HG02571 (cell line): Measurements from ENCODE around the gene IL17REL.

ENCODE experiments used
- ATAC-seq: cut with Tn5 transposase; IDR thresholded peaks from one replicate; pipeline ENCODE4 v1.9.1; 2021; ENCODE audit warnings: mild to moderate bottlenecking, moderate library complexity; ENCODE audit not compliant: unreplicated experiment

The IL17REL gene

GRCh38 chr22:50012211-50013181, at the start of gene IL17REL:
Gene IL17REL (minus strand): TSS chr22:50012765. CDS start chr22:50012646, 119 bp downstream.
- no peak for ATAC-seq

- no peak for ATAC-seq
Observed at GRCh38 chr22:50061824-50062355, 49.3 kb upstream of the IL17REL start.

- no peak for ATAC-seq
Observed at GRCh38 chr22:50061141-50061823, 48.7 kb upstream of the IL17REL start.

DNA sequence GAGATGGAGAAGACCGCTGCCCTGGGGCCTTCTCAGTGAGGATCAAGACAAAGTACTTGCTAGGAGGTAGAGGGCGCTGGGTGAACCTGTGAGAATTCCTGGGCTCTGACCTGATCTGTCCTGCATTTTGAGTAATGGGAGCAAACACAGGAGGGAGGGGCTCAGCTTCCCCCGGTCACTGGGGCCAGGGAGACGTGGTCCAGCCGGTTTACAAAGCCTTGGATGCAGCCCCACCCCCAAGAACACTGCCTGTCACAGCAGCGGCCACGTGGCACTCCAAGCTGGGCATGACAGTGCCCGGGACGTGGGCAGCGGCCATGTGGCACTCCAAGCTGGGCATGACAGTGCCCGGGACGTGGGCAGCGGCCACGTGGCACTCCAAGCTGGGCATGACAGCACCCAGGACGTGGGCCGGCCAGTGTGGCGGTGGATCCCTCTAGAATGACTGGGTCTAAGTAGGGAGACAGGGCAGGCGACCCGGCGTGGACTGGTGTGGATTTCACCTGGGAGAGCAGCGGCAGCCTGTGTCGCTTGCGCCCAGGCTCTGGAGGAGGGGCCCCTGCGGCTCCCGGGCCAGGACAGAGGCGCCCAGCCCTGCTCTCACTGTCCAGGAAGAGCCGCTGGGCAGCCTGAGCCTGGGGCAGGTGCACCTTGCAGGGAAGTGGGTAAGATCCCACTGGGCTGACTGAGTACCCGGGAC, 48.0 kb upstream of the IL17REL start:
- ATAC-seq: no peak

DNA sequence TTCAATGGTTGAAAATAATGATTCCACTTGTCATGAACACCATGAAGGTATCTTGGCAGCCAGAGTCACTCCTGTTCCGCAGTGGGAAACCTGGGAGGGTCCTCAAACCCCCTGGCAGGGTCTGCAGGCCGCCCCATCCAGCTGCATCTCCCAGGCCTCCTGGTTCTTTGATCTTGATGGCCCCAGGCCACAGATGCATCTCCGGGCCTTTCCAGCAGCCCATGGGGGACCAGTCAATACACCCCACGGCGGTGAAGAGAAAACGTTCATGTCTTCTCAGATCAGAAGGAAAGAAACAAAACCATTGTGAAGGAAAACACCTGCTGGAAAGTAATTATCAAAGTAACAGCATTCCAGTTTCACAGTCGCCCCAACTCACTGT, 47.3 kb upstream of the IL17REL start:
- no peak for ATAC-seq

DNA sequence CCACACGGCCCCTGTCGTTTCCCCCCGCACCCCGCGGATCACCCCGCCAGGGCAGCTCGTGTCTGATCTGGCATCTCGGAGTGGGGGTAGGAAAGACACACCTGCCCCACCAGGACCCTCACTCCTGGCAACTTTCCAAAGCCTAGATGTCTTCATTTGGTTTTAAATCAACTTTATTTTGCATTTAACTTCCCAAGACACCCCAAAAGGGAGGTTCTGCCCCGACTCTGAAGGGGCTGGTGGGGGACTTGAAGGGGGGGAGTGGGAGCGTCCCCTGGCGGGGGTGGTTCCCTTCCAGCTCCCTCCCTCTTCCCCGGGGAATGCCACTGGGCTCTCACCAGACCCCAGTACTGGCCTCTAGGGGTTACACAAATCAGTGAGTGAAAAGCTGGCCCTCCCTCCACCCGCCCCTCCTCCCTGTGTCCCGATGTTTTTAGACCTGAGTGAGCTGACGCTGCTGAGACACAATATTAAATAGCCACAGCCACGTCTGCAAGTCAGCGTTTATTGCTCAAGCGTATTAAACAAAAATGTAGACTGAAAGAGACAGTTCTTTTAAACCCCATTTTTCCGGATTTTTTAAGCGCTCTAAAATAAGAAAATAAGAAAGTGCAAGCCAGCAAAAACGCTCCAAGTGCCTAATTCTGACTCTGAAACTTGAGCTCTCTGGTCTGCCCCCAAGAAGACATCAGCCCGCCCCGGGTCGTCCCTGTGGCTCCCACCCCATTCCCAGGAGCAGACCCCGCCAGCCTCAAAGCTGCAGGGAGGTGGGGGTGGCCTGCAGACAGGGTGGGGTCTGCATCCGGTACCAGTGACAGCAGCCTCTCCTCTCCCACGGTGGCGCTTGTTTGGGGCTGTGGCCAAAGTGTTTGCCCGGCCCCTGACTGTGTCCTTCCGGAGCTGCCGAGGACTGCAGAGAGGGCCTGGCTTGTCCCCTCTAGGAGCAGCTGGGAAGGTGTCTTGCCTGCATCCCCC, 46.6 kb upstream of the IL17REL start:
- ATAC-seq: no peak

DNA sequence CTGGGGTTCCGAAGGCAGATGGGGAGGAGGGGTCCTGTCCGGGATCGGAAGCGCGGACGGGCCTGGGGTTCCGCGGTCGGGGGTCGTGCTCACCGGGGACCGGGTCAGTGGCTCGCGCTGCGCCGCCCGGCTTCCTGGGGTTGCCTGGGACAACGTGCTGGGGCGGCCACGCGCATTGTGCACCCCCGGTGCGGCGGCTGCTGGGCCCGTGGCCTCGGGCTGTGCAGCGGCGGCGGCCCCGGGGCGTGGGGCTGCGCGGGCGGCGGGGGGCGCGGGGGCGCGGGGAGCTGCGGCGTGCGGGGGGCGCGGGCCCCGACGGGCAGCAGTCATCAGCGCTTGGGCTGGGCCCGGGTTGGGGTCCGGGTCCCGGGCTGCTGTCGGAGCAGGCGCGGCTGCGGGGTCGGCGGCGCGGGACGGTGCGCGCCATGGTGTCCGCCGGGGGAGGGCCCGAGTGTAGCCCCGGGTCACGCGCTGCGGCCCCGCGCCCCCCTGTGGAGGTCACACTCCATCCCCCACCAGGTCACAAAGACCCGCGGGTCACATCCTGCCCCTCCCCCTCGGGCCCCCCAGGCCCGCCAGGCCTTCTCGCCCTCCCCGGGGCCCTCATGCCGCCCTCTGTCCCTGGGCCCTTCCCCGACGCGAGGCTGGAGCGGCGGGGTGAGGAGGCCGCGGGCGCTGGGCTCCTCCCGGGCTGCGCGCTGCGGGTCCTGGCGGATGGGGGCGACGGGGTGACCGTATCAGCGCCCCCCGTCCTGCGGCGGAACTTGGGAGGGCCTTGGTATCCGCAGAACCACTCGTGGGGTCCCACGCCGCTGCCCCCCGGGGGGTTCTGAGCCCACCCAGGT, 45.7 kb upstream of the IL17REL start, which contains the start of gene TTLL8:
Gene TTLL8 (minus strand): TSS at position 238 of the 845 bp plus-strand sequence.
- ATAC-seq: no peak

- ATAC-seq: no peak
Observed at GRCh38 chr22:50057278-50058060, 44.9 kb upstream of the IL17REL start.

GRCh38 chr22:50056214-50056972, 43.8 kb upstream of the IL17REL start:
- no peak for ATAC-seq

DNA sequence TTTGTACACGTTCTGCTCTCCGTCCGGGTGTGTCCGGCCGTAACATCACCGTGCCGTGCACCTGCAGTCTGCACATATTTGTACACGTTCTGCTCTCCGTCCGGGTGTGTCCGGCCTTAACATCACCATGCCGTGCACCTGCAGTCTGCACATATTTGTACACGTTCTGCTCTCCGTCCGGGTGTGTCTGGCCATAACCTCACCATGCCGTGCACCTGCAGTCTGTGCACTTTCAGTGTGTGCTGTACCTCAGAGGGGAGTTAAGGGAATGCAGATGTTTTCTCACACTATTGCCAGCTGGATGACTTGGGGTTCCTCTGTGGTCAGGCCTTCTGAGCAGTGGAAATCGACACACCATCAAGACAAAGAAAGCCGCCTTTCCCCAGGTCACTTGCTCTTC, 41.3 kb upstream of the IL17REL start:
- no peak for ATAC-seq

DNA sequence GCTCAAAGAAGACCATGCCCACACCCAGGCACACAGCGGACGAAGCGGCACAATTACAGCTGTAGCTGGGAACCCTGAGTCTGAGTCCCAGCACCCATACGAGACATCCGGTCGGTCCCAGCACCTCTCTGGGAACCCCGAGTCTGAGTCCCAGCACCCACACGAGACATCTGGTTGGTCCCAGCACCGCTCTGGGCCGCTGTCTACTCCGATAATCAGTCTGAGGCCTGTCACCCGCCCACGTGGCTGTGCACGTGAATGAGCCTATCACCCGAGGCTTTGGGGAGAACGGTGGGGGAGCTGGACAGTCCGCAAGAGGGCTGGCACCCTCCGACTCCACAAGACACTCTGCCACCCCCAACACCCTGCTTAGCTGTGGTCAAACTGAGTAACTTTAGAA, 39.4 kb upstream of the IL17REL start:
- no peak for ATAC-seq

DNA sequence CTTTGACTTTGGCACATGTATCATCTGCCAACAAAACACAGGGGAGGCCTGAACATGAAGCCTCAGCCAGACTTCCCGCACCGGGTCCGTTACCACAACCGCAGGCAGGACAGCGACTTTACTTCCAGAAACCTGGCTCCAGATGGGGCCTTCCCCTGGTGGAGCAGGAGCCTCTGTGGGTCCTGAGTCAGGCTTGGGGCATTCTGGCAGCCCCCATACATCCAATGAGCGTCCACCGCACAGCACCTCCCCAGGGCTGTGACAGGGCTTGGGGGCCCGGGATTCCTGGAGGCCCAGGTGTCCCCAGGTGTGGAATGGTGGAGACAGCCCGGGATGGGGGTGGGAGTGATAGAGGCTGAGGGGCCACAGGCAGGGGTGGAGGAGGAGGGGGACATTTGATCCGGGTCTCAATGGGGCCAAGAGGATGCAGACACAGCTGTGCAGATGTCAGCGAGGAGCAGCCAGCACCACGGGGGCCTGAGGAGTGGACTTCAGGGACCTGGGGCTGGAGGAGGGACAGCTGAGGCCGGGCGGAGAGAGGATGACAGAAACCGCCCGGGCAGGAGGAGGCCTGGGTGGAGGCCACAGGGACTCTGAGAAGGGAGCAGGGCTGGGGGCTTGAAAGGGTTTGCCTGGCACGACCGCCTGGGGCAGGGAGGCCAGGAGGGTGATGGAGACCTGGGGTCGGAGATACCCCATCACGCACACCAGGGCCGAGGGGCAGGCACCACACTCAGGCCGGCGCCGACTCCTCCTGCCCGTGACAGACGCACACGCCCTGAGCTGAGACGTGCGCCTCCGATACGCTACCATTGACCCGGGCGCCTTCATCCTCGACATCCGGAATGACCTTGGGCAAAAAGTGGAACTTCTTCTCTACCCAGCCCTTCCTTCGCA, 37.0 kb upstream of the IL17REL start:
- no peak for ATAC-seq

GRCh38 chr22:50048836-50049235, 36.3 kb upstream of the IL17REL start:
- no peak for ATAC-seq

- no peak for ATAC-seq
Observed at GRCh38 chr22:50048061-50048765, 35.6 kb upstream of the IL17REL start.

GRCh38 chr22:50047346-50047745, 34.8 kb upstream of the IL17REL start:
- no peak for ATAC-seq
